Peyer's patch (tissue), 4 donors: ENCODE data around the gene EXD3. TPM values are rescaled to one million over a fixed set of nuclear protein-coding genes. Genes with fewer than 3 reads are reported as not detected.
A peak's percentile ranks its signal among the peaks of the same experiment; 100 is the strongest.

ENCODE experiments used
- DNase-seq, 3 donors: peaks; one replicate each; pipeline ENCODE4 v3.0.0-alpha.2; 2017 to 2019
- H3K27ac ChIP-seq, 4 donors: fragments of 200-600 bp; sonication (generic); one replicate each; pipeline ENCODE4 v1.5.1; 2016 to 2019
- H3K27me3 ChIP-seq, 2 donors: fragments of 200-600 bp; sonication (generic); one replicate each; pipeline ENCODE4 v1.5.1; 2019
- H3K36me3 ChIP-seq, 3 donors: fragments of 200-600 bp; sonication (generic); one replicate each; pipeline ENCODE4 v1.5.1; 2016 to 2019
- H3K4me1 ChIP-seq, 4 donors: fragments of 200-600 bp; sonication (generic); one replicate each; pipeline ENCODE4 v1.5.1; 2016 to 2019
- H3K4me3 ChIP-seq, 4 donors: fragments of 200-600 bp; sonication (generic); 1 replicate in 3 of 4; 2 replicates in 1 of 4; pipeline ENCODE4 v1.5.1; 2016 to 2019; ENCODE audit warnings: mild to moderate bottlenecking in 1 of 4
- H3K9me3 ChIP-seq, 4 donors: fragments of 200-600 bp; sonication (generic); one replicate each; pipeline ENCODE4 v1.5.1; 2016 to 2019; ENCODE audit warnings: mild to moderate bottlenecking in 1 of 4
- POLR2A ChIP-seq, 2 donors: fragments of 450-650 bp; IDR thresholded peaks; one replicate each; pipeline ENCODE4 v1.5.1; 2017; ENCODE audit warnings: antibody characterized with exemption in 2 of 2, mild to moderate bottlenecking in 2 of 2, moderate library complexity in 2 of 2
- total RNA-seq, 4 donors: library from RNA; depleted of rRNA; stranded (reverse); fragments of >200 nt; gene quantifications; one replicate each; pipeline ENCODE4 v1.1.0, GENCODE V29; 2016
- TF ChIP-seq, protein P1 (sequence below), 6 experiments: fragments of 450-650 bp in 4 of 6; fragments of 200-600 bp in 2 of 6; sonication (generic) in 1 of 6; IDR thresholded peaks; one replicate each; pipeline ENCODE4 v1.5.1; 2017 to 2019; ENCODE audit warnings: antibody characterized with exemption in 6 of 6, mild to moderate bottlenecking in 3 of 6, moderate library complexity in 1 of 6

Gene EXD3
- total RNA-seq, 4 donors from 2014 or later, result 38.7 to 82.4 (median 61.6) TPM

DNA sequence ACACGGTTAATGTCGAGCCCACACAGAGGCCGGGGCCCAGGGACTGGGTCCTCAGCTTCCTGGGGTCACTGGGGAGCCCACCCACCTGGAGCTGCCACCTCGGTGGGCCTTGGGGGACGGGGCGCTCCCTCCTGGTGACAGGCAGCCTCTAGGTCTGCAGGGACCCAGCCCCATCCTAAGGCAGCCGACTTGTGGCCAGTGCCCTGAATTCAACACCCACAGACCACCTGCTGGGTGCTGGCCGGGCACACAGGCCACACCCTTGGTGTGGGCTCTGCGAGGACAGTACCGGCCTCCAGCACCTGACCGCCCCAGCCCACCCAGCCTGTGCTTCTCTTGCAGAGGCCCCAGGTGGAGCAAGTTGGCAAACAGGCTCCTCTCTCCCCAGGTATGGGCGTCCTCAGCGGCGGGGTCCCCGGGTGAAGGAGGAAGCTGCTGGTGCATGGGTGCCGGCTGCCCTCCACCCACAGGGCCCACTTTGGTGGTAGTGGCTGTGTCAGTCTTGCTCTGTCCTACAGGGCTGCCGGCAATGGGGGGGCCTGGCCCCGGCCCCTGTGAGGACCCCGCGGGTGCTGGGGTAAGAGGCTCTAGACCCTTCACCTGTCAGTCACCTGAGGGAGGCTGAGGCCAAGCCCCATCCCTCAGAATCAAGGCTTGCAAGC is 9.9 kb upstream of the EXD3 start:
- Histone ChIP-seq H3K9me3 (no peaks in the 10 kb centered on the region), H3K36me3 (no peaks in the 10 kb centered on the region), H3K27me3 (no peaks in the 10 kb centered on the region), H3K4me1 (peaks cover 0 to 37% (median 8%) of the 10 kb centered on the region in 4 donors), H3K4me3 (no peak overlapping the region), H3K27ac (no peak overlapping the region)
- peak in 1 of 3 donors; percentile 47 for DNase-seq
- TF ChIP-seq, protein P1, sequence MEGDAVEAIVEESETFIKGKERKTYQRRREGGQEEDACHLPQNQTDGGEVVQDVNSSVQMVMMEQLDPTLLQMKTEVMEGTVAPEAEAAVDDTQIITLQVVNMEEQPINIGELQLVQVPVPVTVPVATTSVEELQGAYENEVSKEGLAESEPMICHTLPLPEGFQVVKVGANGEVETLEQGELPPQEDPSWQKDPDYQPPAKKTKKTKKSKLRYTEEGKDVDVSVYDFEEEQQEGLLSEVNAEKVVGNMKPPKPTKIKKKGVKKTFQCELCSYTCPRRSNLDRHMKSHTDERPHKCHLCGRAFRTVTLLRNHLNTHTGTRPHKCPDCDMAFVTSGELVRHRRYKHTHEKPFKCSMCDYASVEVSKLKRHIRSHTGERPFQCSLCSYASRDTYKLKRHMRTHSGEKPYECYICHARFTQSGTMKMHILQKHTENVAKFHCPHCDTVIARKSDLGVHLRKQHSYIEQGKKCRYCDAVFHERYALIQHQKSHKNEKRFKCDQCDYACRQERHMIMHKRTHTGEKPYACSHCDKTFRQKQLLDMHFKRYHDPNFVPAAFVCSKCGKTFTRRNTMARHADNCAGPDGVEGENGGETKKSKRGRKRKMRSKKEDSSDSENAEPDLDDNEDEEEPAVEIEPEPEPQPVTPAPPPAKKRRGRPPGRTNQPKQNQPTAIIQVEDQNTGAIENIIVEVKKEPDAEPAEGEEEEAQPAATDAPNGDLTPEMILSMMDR (IDR thresholded peaks at IDR 0.05), result no peak
- no peak for TF ChIP-seq POLR2A (IDR thresholded peaks at IDR 0.05)

DNA sequence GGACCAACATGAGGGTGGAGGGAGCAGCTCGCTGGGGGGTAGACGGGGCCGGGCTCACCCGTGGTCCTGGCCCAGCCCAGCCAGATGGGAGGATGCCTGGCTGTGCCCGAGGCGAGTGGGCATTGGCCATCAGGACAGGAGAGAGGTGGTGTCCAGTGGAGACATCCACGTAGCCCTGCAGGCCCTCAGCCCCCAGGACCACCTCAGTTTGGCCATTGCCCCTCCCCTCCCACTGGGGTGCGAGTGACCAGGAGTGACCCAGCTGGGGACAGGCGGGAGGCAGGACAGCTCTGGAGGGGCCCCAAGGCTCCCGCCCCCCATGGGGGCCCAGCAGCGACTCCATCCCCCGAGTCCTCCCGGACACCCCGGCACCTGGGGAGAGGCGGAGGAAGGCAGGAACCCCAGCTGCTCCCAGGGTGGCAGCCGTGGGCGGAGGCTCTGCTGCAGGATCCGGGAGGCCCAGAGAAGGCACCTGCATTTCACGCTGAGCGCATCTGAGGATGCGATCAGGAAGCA is 8.5 kb upstream of the EXD3 start:
- DNase-seq, result peak in 1 of 3 donors; percentile 47
- no peaks in the 10 kb centered on the region for H3K36me3 ChIP-seq
- H3K27ac ChIP-seq, result no peak overlapping the region
- no peaks in the 10 kb centered on the region for H3K27me3 ChIP-seq
- peaks cover 0 to 25% (median 8%) of the 10 kb centered on the region in 4 donors for H3K4me1 ChIP-seq
- no peak for TF ChIP-seq POLR2A (IDR thresholded peaks at IDR 0.05)
- TF ChIP-seq, protein P1 (IDR thresholded peaks at IDR 0.05), result no peak
- no peak overlapping the region for H3K4me3 ChIP-seq
- H3K9me3 ChIP-seq, result no peaks in the 10 kb centered on the region

DNA sequence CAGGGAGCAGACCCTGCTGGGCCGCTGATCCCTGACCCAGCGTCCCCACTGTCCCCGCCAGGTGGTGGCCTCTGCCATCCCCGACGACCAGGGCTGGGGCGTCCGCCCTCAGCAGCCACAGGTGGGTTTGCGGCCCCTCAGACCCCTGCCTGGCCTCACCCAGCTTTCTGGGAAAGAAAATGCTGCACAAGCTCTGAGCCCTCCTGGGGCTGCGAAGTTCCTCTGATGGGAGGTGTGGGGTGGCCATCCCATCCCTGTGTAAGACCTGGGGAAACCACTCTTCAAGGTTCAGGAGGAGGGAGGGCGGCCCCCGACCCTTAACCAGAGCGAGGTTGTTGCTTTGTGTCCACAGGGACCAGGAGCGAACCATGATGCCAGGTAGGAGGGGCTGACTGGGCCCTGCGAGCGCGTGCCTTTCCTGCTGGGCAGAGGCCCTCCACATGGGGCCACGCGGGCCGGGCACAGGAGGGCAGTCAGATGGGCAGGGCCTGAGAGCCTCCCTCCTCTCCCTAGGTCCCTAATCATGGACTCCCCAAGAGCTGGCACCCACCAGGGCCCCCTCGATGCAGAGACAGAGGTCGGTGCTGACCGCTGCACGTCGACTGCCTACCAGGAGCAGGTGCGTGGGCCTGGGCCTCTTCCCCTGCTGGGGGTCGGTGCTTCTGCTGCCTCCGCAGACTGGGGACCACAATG is 7.9 kb upstream of the EXD3 start:
- Histone ChIP-seq H3K9me3 (no peaks in the 10 kb centered on the region), H3K27ac (no peak overlapping the region), H3K36me3 (no peaks in the 10 kb centered on the region), H3K4me3 (no peak overlapping the region), H3K27me3 (no peaks in the 10 kb centered on the region), H3K4me1 (peaks cover 0 to 19% (median 6%) of the 10 kb centered on the region in 4 donors)
- DNase-seq, result peak in 1 of 3 donors; percentile 44
- TF ChIP-seq, protein P1 (IDR thresholded peaks at IDR 0.05), result no peak
- TF ChIP-seq POLR2A (IDR thresholded peaks at IDR 0.05), result no peak

DNA sequence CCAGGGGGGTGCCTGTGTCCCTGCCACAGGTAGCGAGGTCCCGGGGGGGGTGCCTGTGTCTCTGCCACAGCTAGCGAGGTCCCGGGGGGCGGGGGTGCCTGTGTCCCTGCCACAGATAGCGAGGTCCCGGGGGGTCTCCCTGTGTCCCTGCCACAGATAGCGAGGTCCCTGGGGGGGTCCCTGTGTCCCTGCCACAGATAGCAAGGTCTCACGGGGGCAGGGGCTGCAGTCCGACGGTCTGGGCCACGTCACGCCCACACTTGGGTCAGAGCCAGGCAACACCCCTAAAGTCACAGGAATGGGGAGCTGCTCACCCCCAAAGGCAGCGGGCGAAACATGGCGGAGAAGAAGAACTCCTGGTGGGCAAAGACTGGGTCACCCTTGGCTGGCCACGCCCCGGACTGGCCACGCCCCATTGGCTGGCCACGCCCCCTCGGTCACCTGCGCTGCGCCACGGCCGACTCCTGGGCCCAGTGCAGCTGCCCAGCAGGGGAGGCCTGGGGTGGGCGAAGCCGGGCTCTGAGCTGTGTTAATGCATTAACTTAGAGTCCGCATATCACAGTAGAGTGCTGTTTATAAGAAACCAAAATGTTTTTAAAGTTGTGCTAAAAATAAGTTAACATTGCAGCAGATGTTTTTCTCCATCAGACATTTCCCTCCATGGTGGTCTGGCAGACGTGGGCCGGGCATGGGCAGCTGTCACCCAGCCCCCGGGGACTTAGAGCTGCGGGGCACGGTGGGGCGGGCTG is 7.2 kb upstream of the EXD3 start:
- no peak for TF ChIP-seq POLR2A (IDR thresholded peaks at IDR 0.05)
- TF ChIP-seq, protein P1 (IDR thresholded peaks at IDR 0.05), result no peak
- no peaks in the 10 kb centered on the region for H3K36me3 ChIP-seq
- H3K9me3 ChIP-seq, result no peaks in the 10 kb centered on the region
- no peak overlapping the region for H3K27ac ChIP-seq
- no peaks in the 10 kb centered on the region for H3K27me3 ChIP-seq
- peak overlapping the region in 1 of 4 donors; percentile 17 for H3K4me3 ChIP-seq
- H3K4me1 ChIP-seq, result peaks cover 0 to 16% (median 5%) of the 10 kb centered on the region in 4 donors
- DNase-seq, result peak; percentile 52 to 84 (median 84)

DNA sequence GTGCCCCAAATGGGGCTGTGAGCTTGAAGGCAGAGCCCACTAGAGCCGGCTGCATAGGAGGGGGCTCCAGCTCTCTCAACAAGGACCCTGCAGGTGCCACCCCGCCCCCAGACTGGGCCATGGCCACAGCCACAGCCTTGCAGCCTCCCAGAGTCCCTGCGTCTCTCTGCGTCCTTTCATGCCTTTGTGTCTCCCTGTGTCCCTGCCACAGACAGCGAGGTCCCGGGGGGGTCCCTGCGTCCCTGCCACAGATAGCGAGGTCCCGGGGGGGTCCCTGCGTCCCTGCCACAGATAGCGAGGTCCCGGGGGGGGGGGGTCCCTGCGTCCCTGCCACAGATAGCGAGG is 6.6 kb upstream of the EXD3 start:
- Histone ChIP-seq H3K4me3 (no peak overlapping the region), H3K27me3 (no peaks in the 10 kb centered on the region), H3K4me1 (peaks cover 0 to 18% (median 5%) of the 10 kb centered on the region in 4 donors), H3K27ac (no peak overlapping the region), H3K9me3 (no peaks in the 10 kb centered on the region), H3K36me3 (no peaks in the 10 kb centered on the region)
- no peak for DNase-seq
- TF ChIP-seq POLR2A (IDR thresholded peaks at IDR 0.05), result no peak
- TF ChIP-seq, protein P1 (IDR thresholded peaks at IDR 0.05), result no peak
